Peyer's patch (tissue), 4 donors: ENCODE data around the gene PDE4D.

Experiments
- POLR2A ChIP-seq, 2 donors: fragments of 450-650 bp; IDR thresholded peaks; one replicate each; pipeline ENCODE4 v1.5.1; 2017; ENCODE audit warnings: antibody characterized with exemption in 2 of 2, mild to moderate bottlenecking in 2 of 2, moderate library complexity in 2 of 2
- TF ChIP-seq, protein P1 (sequence below), 6 experiments: fragments of 450-650 bp in 4 of 6; fragments of 200-600 bp in 2 of 6; sonication (generic) in 1 of 6; IDR thresholded peaks; one replicate each; pipeline ENCODE4 v1.5.1; 2017 to 2019; ENCODE audit warnings: antibody characterized with exemption in 6 of 6, mild to moderate bottlenecking in 3 of 6, moderate library complexity in 1 of 6

DNA sequence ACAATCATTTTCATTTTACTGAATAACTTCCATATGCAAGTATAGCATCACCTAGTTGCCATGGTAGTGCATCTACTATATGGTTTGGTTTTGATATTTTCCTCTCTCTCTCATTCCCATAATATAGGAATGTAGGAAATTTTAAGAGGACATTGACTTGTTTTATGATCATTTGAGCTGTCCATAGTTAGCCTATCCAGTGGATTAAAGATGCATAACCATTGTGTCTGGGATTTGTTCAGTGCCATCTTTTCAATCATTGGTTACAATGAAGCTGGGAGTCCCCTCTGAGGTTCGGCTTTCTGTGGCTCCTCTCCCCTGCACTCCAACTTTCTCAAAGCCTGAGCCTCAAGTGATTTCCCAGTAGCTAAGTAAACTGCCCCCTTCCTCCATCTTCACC is 852.2 kb downstream of the PDE4D start:
- no peak for TF ChIP-seq POLR2A (IDR thresholded peaks at IDR 0.05)
- TF ChIP-seq, protein P1, sequence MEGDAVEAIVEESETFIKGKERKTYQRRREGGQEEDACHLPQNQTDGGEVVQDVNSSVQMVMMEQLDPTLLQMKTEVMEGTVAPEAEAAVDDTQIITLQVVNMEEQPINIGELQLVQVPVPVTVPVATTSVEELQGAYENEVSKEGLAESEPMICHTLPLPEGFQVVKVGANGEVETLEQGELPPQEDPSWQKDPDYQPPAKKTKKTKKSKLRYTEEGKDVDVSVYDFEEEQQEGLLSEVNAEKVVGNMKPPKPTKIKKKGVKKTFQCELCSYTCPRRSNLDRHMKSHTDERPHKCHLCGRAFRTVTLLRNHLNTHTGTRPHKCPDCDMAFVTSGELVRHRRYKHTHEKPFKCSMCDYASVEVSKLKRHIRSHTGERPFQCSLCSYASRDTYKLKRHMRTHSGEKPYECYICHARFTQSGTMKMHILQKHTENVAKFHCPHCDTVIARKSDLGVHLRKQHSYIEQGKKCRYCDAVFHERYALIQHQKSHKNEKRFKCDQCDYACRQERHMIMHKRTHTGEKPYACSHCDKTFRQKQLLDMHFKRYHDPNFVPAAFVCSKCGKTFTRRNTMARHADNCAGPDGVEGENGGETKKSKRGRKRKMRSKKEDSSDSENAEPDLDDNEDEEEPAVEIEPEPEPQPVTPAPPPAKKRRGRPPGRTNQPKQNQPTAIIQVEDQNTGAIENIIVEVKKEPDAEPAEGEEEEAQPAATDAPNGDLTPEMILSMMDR (IDR thresholded peaks at IDR 0.05) = no peak
